DMS153 (cell line): ENCODE measurements around the gene OR4E2.
"Not testable (repeated sequence)": the region's sequence is repeated elsewhere in the genome, so short reads cannot be mapped to it uniquely, and the experiment has no call there.

Source experiments
- DNase-seq: peaks from one replicate; lab custom pipeline; 2025; lab: John Stamatoyannopoulos, UW

Gene OR4E2

GRCh38 chr14:21653331-21653885 is at the start of gene OR4E2:
Gene OR4E2, plus strand, starts transcription at chr14:21653835. Its CDS starts 11,248 bp downstream, at chr14:21665083.
- DNase-seq: no peak

- DNase-seq: no peak
Observed at GRCh38 chr14:21612324-21612723, 41.3 kb upstream of the OR4E2 start.

DNA sequence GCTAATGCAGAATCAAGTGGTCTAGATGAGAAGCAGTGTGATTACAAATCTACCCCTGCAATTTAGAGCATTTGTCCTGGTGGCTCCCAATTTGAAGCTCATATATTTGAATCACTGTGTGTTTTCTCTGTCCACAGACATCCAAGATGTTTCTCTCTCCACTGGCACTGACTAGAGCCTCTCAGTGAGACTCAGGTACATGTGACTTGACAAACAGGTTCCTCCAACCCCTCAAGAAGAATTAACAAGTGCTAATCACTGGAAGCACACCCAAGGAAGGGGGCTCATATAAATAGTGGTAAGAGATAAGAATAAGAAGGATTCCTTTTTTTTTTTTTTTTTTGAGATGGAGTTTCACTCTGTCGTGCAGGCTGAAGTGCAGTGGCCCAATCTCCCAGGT is 39.4 kb upstream of the OR4E2 start:
- no peak for DNase-seq

- DNase-seq: no peak
Observed at GRCh38 chr14:21617614-21618013, 36.0 kb upstream of the OR4E2 start.

DNA sequence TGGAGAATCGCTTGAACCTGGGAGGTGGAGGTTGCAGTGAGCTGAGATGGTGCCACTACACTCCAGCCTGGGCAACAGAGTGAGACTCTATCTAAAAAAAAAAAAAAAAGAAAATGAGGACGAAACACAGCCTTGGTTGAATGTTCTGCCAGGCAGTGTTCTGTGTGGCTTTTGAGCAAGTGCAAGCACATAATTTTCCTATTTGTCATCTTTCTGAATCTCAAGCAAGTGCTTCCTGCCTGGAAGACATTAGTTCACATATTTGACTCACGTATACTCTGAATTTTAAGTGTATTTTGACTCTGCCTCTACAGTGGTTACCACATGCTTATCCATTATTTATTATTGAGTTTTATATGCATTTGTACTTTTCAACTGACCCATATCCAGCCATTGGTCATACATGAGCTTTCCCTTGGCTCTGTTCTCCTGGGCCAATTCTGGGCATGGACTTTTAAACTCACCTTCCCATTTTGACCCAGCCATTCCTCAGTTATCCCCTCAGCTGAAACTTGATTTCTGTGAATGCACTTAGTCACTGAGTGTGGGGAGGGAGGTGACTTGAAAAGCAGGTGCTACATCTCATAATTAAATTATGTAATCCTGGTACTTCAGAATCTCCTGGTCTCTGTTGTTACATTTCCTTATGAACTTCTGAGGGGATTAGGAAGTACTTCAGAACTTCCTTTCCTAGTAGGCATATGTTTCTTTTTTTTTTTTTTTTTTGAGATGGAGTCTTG is 27.0 kb upstream of the OR4E2 start:
- DNase-seq: no peak

- DNase-seq: not testable (repeated sequence)
Observed at GRCh38 chr14:21630503-21630902, 23.1 kb upstream of the OR4E2 start.

GRCh38 chr14:21631084-21631483 is 22.6 kb upstream of the OR4E2 start:
- DNase-seq: peak; percentile 18

- no peak for DNase-seq
Observed at GRCh38 chr14:21634840-21635239, 18.8 kb upstream of the OR4E2 start, which contains the start of gene OR10G2. Gene OR10G2, minus strand, starts transcription at chr14:21634940. Its CDS starts 98 bp downstream, at chr14:21634842.

DNA sequence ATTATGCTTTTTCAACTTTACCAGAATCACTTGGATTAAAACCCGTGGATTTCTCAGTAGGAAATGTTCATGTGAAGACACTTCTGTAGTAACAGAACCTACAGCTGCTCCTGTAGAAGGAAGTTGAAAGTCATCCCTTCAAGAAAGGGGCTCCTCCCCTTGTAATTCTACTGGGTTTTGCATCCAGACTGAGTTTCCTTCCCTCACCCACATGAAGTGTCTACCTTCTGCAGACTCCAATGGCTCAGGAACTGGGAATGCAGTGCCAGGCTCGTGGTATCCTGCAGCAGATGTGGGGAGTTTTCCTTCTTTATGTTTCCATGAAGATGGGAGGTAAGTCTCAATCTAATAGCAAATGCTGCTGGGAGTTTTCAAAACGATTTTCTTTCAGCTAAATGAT is 11.0 kb upstream of the OR4E2 start:
- DNase-seq: no peak

DNA sequence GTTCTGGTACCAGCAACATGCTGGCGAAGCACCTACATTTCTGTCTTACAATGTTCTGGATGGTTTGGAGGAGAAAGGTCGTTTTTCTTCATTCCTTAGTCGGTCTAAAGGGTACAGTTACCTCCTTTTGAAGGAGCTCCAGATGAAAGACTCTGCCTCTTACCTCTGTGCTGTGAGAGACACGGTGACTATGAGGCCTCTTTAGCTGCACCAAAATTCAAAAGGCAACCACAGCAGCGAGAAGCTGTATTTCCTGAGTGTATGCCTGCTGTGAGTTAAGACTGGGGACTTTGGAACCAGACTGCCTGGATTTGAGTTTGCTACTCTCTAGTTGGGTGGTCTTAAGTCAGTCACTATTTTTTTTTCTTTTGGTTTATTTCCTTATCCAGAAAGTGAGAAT is 10.2 kb upstream of the OR4E2 start:
- DNase-seq: no peak

GRCh38 chr14:21647380-21647779 is 6.3 kb upstream of the OR4E2 start:
- DNase-seq: no peak

- DNase-seq: peak; percentile 3
Observed at GRCh38 chr14:21652209-21652808, 1.3 kb upstream of the OR4E2 start.

DNA sequence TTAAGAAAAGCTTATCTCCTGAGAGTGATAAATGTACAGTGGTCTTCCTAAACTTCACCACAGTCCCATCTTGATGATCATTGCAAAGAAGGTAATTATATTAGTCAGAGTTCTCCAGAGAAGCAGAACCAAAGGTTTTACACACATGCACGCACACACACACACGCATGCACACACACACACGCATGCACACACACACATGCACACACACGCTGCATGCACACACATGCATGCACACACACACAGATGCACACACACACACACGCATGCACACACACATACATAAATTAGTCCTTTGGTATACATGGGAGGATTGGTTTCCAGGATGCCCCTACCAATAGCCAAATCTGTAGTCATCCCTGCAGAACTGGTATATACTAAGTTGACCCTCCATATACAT is 580 bp downstream of the OR4E2 start:
- DNase-seq: no peak

GRCh38 chr14:21656980-21657379 is 3.3 kb downstream of the OR4E2 start:
- DNase-seq: no peak

DNA sequence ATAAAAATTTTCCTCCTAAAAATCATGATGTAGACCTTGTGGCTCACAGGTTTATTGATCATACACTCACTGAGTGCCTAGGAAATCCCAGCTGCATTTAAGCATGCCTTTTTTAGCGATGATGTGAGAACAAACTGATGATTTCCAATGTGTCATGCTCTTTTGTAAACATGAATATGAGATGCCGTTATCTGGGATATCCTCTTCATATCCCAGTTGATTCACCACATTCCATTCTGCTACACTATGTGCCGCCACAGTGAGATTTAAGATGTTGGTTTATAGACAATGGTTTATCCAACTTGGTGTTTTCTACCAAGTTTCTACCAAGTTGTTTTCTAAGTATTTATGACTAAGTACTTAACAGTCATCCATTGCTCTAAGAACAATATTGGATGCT is 14.7 kb downstream of the OR4E2 start:
- DNase-seq: no peak

GRCh38 chr14:21669284-21669683 is 15.6 kb downstream of the OR4E2 start:
- no peak for DNase-seq

DNA sequence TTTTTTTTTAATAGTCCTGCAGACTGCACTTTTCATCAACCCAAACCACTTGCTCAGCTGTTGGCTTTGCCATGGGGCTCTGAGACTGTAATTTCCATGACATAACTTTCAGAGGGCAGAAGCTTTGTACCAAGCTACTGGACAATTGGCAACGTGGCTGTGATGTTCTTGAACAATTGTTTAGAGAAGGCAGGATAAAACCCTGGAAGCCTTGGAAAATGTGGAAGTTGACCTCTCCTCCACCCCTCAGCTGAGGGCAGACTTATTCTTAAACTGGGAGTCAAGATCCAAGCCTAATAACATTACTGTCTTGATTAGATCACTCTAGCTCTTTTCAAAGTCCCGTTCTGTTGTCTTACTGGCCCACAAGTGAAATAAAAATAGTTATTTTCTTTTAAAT is 17.7 kb downstream of the OR4E2 start:
- DNase-seq: no peak

DNA sequence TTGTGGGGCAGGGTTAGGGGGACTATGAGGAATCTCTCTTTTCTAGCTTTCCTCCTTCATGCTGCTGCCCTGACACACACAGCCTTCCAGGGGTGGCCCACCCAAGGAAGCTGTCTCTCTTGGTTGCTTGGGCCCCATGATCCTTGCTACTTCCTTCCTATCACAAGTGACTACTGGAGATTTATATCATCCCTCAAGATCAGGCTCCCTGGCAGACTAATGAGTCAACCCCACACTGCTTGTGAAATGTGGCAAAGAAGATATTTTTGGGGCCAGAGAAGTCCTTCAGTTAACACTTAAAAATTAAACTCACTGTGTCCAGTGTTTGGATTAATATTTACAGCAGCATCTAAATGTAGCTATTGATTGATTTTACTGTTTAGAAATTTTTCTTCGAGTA is 18.5 kb downstream of the OR4E2 start:
- no peak for DNase-seq

- DNase-seq: no peak
Observed at GRCh38 chr14:21673718-21674117, 20.1 kb downstream of the OR4E2 start, which contains the start of gene OR4E1. Gene OR4E1, minus strand, starts transcription at chr14:21673818. Its CDS starts 2,883 bp downstream, at chr14:21670935.

DNA sequence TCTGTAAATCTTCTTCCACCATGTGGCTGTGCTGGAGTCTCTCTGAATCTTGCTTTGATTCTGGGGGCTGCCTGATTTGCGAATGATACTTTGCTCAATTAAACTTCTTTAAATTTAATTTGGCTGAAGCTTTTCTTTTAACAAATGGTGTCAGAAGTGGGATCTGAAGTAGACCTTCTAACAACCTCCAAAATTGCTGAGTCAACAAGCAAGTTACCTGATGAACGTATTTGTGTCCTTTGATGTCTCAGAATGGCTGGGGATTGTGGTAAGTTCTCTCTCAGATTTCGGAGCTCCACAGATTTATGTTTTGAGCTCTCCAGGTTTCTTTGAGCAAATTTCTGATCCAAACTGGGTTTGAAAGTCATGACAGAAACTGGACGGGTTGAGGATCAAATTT is 21.9 kb downstream of the OR4E2 start:
- no peak for DNase-seq

- no peak for DNase-seq
Observed at GRCh38 chr14:21680072-21680471, 26.4 kb downstream of the OR4E2 start.

DNA sequence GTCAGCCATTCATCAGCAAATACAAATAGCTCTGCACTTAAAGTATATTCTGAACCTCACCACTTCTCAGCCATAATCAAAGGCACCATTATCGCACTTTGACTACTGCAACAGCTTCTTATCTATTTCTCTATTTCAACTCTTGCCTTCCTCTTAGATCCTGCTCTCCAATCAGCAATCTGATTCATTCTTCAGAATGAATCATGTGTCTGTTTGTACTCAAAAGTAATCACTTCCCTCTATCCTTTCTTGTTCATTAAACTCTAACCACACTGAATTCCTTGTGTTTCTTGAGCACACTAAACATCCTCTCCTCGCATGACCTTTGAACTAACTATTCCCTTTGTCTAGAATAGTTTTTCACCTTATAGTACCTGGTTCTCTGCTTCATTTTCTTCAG is 32.8 kb downstream of the OR4E2 start:
- DNase-seq: no peak

DNA sequence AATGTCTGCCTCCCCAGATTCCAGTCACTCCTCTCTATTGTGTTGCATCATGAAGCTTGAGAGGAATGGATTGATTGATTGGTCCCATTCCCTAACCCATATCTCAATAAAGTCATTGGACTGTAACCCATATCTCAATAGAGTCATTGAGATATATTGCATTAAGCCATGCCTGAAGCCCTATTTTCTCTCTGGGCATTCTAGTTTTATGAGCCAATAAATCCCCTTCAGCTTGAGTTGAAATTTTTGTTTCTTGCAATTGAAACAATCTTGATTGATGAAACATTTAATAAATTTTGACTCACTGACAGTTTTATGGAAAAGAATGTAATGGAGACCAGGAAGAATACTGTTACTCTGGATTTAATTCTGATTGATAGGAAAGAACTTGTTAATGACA is 40.8 kb downstream of the OR4E2 start:
- no peak for DNase-seq
